Fibroblast of mammary gland (primary cell): Measurements from ENCODE around the gene LRRC4.
A peak's percentile ranks its signal among the peaks of the same experiment; 100 is the strongest.

ENCODE experiments used
- DNase-seq: peaks from one replicate; pipeline ENCODE4 v3.0.0-alpha.2; 2010; ENCODE audit warnings: low read depth
- H3K4me3 ChIP-seq: 2 replicates; pipeline ENCODE4 v1.5.1; 2011; ENCODE audit warnings: low read depth, mild to moderate bottlenecking, low read length, moderate library complexity; ENCODE audit not compliant: control insufficient read depth
- TF ChIP-seq, protein P1 (sequence below): conservative IDR thresholded peaks from 2 replicates; pipeline ENCODE4 v1.5.1; 2011; ENCODE audit warnings: low read depth, low read length, inconsistent platforms; ENCODE audit not compliant: control insufficient read depth, insufficient read depth

Gene LRRC4

DNA sequence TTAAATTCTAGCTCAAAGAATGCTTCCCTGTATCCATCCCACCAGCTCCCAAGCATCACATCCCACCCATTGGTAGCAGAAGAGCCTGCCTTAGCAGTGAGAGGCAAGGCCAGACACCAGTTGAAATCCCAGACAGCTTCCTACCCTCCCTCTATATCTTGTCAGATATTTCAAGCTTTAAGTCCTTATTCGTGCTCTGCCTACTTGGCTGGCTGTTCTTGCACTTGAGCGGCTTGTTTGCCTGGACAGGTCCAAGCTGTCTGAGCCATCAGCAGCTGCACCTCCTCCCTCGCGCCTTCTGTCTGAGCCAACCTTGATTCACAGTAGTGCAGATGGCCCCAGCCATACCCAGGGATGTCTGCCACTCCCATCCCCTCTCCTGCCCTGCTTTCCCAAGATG lies 16.4 kb downstream of the LRRC4 start:
- DNase-seq, result no peak
- TF ChIP-seq, protein P1, sequence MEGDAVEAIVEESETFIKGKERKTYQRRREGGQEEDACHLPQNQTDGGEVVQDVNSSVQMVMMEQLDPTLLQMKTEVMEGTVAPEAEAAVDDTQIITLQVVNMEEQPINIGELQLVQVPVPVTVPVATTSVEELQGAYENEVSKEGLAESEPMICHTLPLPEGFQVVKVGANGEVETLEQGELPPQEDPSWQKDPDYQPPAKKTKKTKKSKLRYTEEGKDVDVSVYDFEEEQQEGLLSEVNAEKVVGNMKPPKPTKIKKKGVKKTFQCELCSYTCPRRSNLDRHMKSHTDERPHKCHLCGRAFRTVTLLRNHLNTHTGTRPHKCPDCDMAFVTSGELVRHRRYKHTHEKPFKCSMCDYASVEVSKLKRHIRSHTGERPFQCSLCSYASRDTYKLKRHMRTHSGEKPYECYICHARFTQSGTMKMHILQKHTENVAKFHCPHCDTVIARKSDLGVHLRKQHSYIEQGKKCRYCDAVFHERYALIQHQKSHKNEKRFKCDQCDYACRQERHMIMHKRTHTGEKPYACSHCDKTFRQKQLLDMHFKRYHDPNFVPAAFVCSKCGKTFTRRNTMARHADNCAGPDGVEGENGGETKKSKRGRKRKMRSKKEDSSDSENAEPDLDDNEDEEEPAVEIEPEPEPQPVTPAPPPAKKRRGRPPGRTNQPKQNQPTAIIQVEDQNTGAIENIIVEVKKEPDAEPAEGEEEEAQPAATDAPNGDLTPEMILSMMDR, result no peak
- no peak overlapping the region for H3K4me3 ChIP-seq

DNA sequence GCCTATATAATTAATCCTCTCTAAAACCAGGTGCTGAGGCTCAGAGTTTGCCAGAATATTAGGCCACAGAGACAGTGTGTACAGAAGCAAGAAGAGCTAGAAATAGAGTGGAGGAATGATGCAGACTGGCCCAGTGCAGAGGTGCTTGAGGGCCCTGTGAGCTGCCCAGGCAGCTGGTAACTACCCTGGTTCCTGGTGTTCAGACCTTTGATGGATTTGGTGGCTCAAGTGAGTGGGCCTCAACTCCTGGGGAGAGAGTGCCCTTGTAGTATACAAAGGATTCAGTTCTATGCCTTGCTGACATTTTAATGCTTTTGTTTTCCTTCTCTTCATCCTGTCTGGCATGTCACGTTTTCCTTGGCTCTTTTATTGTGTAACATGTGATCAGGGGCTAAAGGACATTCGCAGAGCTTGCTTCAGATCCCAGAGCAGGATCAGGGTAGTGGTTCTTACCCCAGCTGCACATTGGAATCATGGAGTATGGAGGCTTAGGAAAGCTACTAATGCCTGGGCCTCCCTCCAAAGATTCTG lies 20.0 kb downstream of the LRRC4 start:
- DNase-seq, result no peak
- TF ChIP-seq, protein P1, result no peak
- no peak overlapping the region for H3K4me3 ChIP-seq

DNA sequence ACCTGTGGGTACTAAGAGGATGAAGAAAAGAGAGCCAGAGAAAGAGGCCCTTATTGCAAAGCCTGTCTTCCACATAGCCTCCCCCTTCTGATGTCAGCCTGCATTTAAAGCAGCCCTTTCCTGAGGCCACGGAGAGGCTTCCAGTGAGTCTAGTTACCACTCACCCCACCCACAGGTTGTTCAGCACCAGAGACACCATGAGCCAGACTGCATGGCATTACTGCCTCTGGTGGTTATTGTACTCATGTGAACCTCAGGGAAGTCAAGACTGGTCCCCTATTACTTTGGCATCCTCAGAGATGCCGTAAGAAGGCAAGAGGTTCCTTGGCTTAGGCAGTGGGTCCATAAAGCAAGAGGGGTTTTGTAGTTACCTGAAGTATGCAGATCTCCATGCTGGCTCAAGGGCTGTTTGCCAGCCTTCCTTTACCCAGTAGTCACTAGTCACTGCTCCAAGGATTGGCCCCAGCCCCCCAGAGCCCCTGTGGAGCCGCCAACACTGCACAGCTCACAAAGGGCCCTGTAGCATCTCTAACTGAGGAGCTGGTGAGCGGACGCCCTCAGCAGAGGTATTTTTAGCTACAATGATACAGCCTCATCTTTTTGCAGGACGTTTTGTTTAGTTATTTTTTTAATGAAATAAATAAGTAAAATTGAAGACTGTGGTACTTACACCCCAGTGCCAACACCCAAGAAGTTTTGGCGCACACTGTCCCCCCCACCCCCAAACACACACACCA lies 20.7 kb downstream of the LRRC4 start:
- H3K4me3 ChIP-seq, result no peak overlapping the region
- TF ChIP-seq, protein P1, result peak; percentile 7
- no peak for DNase-seq

DNA sequence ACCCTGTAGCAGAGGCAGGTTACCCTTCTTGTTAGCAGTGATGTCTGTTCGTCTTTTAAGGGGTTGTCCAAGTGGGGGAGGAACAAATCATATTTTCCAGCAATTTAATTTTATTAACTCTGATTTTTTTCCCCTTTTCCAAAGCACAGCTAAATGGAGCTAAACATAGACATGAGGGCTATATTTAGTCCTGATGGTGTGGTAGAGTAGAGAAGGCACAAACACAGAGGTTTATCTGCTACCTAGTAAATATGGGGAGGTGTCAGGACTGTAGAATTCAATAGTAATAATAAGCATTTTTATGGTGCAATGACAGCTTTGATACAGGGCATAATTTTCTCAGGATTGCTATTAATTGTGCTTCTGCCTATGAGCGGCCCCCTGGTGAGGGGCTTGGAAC lies 22.5 kb downstream of the LRRC4 start:
- TF ChIP-seq, protein P1, result no peak
- DNase-seq, result no peak

DNA sequence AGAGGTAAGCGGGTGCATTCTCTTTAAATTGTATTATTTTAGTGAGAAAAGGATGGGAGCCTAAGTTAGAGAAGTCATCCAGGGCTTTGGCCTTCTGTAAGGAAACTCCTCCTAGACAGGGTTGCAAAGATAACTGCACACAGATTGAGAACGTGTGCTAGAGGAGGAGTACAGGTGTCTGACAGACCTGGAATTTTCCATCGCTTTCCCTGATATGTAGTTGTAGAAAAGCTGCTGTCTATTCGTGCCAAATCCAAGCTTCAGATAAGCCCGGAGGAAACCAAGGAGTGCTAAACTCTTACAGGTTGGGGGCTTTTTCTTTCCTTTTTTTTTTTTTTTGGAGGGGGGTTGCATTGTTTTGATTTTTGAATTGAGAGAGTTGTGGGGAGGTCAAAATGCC lies 23.1 kb downstream of the LRRC4 start:
- DNase-seq, result no peak
- no peak overlapping the region for H3K4me3 ChIP-seq
- TF ChIP-seq, protein P1, result no peak

More for the DNA sequence above, 22.5 kb downstream of the LRRC4 start:
- H3K4me3 ChIP-seq, result no peak overlapping the region

DNA sequence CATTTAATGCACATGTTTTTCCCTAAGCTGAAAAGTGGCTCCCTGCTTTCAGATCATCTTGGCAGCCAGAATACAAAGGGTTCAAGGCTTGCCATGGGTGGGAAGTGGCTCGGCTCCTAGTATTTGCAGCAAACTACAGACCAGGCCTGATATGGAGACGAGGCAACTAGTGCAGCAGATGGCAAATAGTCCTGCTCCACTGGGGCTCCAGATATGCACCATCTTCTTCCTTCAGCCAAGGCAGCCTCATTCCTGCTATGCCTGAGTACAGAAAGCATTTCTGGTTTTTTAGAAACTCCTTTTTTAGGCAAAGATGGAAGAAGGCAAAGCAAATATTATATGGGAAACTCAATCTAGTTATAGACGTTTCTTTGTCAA lies 23.9 kb downstream of the LRRC4 start:
- no peak for DNase-seq
- no peak overlapping the region for H3K4me3 ChIP-seq
- TF ChIP-seq, protein P1, result no peak
